GM23248 (cell line): ENCODE results near the gene DTNB.

Experiments
- EZH2 ChIP-seq: fragments of 200-600 bp; sonication (generic); IDR thresholded peaks from 2 replicates; pipeline ENCODE4 v1.6.1; 2018; ENCODE audit warnings: antibody characterized with exemption, mild to moderate bottlenecking; ENCODE audit not compliant: insufficient read depth, poor library complexity, severe bottlenecking
- EZH2phosphoT487 ChIP-seq: fragments of 200-600 bp; sonication (generic); IDR thresholded peaks from 2 replicates; pipeline ENCODE4 v1.6.1; 2018; ENCODE audit warnings: antibody characterized with exemption, moderate library complexity, mild to moderate bottlenecking, low read depth; ENCODE audit not compliant: insufficient read depth

DNA sequence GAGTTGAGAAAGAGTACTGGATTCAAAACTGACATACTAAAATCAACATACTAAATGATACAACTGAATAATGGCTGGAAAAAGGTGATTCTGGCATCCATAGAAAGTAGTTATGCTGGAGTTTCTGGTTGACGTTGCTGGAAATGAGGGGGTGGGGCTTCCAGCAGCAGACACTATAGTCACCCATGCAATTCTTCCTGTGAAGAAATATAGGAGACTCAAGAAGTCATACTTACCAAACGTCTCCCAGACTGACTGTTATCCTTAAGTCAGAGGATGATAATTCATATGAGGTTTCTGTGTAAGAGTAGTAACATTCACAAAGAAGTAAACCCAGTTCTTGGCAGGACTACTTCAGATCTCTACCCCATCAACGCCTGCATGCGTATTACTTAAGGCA lies 23.6 kb downstream of the DTNB start:
- TF ChIP-seq EZH2: no peak
- TF ChIP-seq EZH2phosphoT487: no peak
